GM23248 (cell line): Measurements from ENCODE around the gene IRF1. TPM values are rescaled to one million over a fixed set of nuclear protein-coding genes. Genes with fewer than 3 reads are reported as not detected.
A peak's percentile ranks its signal among the peaks of the same experiment; 100 is the strongest.

Experiments
- DNase-seq: peaks from one replicate; pipeline ENCODE4 v3.0.0-alpha.2; 2015
- H2AFZ ChIP-seq: fragments of 200-600 bp; sonication (generic); 2 replicates; pipeline ENCODE4 v1.6.1; 2016; ENCODE audit warnings: antibody characterized with exemption
- H3F3A ChIP-seq: fragments of 200-600 bp; sonication (generic); 2 replicates; pipeline ENCODE4 v1.6.1; 2016; ENCODE audit warnings: mild to moderate bottlenecking, antibody characterized with exemption, mixed run types; ENCODE audit not compliant: insufficient read depth
- H3K27ac ChIP-seq: fragments of 200-600 bp; sonication (generic); 2 replicates; pipeline ENCODE4 v1.5.1; 2016; ENCODE audit warnings: mild to moderate bottlenecking
- H3K27me3 ChIP-seq: fragments of 200-600 bp; sonication (generic); replicated peaks from 2 replicates; pipeline ENCODE4 v1.6.1; 2016; ENCODE audit warnings: mild to moderate bottlenecking; ENCODE audit not compliant: insufficient read depth
- H3K36me3 ChIP-seq: fragments of 200-600 bp; sonication (generic); 2 replicates; pipeline ENCODE4 v1.6.1; 2016; ENCODE audit warnings: low read depth, mild to moderate bottlenecking
- H3K4me1 ChIP-seq: fragments of 200-600 bp; sonication (generic); 2 replicates; pipeline ENCODE4 v1.6.1; 2016; ENCODE audit warnings: mild to moderate bottlenecking; ENCODE audit not compliant: insufficient read depth
- H3K4me2 ChIP-seq: fragments of 200-600 bp; sonication (generic); one replicate; pipeline ENCODE4 v1.6.1; 2016; ENCODE audit warnings: mild to moderate bottlenecking; ENCODE audit not compliant: unreplicated experiment
- H3K4me3 ChIP-seq: fragments of 200-600 bp; sonication (generic); 2 replicates; pipeline ENCODE4 v1.5.1; 2016; ENCODE audit warnings: mild to moderate bottlenecking
- H3K79me2 ChIP-seq: fragments of 200-600 bp; sonication (generic); 2 replicates; pipeline ENCODE4 v1.6.1; 2016; ENCODE audit warnings: mild to moderate bottlenecking; ENCODE audit not compliant: insufficient read depth
- H3K9ac ChIP-seq: fragments of 200-600 bp; sonication (generic); 2 replicates; pipeline ENCODE4 v1.6.1; 2016; ENCODE audit warnings: mild to moderate bottlenecking
- H3K9me2 ChIP-seq: fragments of 200-600 bp; sonication (generic); 2 replicates; pipeline ENCODE4 v1.6.1; 2016; ENCODE audit warnings: mixed run types, mild to moderate bottlenecking, moderate library complexity; ENCODE audit not compliant: insufficient read depth
- H3K9me3 ChIP-seq: fragments of 200-600 bp; sonication (generic); one replicate; pipeline ENCODE4 v1.6.1; 2017; ENCODE audit warnings: low read depth
- H4K20me1 ChIP-seq: fragments of 200-600 bp; sonication (generic); 2 replicates; pipeline ENCODE4 v1.6.0; 2016; ENCODE audit not compliant: insufficient read depth
- EZH2 ChIP-seq: fragments of 200-600 bp; sonication (generic); IDR thresholded peaks from 2 replicates; pipeline ENCODE4 v1.6.1; 2018; ENCODE audit warnings: antibody characterized with exemption, mild to moderate bottlenecking; ENCODE audit not compliant: insufficient read depth, poor library complexity, severe bottlenecking
- EZH2phosphoT487 ChIP-seq: fragments of 200-600 bp; sonication (generic); IDR thresholded peaks from 2 replicates; pipeline ENCODE4 v1.6.1; 2018; ENCODE audit warnings: antibody characterized with exemption, moderate library complexity, mild to moderate bottlenecking, low read depth; ENCODE audit not compliant: insufficient read depth
- WGBS, 2 experiments: methylation state at CpG; one replicate each; pipeline ENCODE4 v1.1.6; 2015 to 2017; ENCODE audit warnings: low lambda C conversion rate in 2 of 2, low coverage in 1 of 2; ENCODE audit errors: missing lambda C conversion rate in 2 of 2; 5-methylcytosine and 5-hydroxymethylcytosine counted together
- in situ Hi-C: fragments of 300-500 bp; cut with MboI; formaldehyde crosslinking; loops from 2 replicates; pipeline ENCODE4 v1.15.0; 2020
- polyA plus RNA-seq: library from polyadenylated mRNA; unstranded; fragments of >200 nt; fragmentation: Nextera tagmentation; extraction: Ambion mirVana; gene quantifications from 2 replicates; pipeline ENCODE4 v1.2.1, GENCODE V29; 2016
- total RNA-seq: library from RNA; depleted of rRNA; stranded (reverse); fragments of >200 nt; shearing (Covaris generic); gene quantifications from 2 replicates; pipeline ENCODE4 v1.2.3, GENCODE V29; 2014

The IRF1 gene
- total and polyA plus RNA-seq, 2 experiments from 2014 or later = 6.2 to 22.2 TPM

DNA sequence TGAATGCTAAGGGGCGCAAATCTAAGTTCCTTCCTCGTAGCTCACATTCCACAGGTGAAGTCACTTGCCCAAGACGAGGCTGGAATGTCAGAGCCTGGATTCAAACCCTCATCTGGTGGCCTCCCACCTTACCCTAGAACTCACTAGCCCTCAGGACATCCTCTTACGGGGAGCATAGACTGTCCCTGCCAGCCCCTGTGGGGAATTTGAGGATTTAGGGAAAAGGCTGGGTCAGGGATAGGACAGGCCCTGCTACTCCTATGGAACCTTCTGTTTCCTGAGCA lies 45.0 kb downstream of the IRF1 start:
- H3K27me3 ChIP-seq = no peaks in the 10 kb centered on the region
- DNase-seq = no peak
- H3K9me3 ChIP-seq = no peaks in the 10 kb centered on the region
- H3K9ac ChIP-seq = no peak overlapping the region
- H3K4me2 ChIP-seq = no peak overlapping the region
- H3K36me3 ChIP-seq = no peaks in the 10 kb centered on the region
- no peaks in the 10 kb centered on the region for H3K79me2 ChIP-seq
- TF ChIP-seq EZH2 (no peak), EZH2phosphoT487 (no peak)
- in situ Hi-C loops = no loop called here
- no peak overlapping the region for H2AFZ ChIP-seq
- no peak overlapping the region for H3K4me3 ChIP-seq
- H3K4me1 ChIP-seq = peaks cover 8% of the 10 kb centered on the region
- no peak overlapping the region for H3K27ac ChIP-seq
- 0 out of 2 replicates have a peak, but pooled peaks cover 5% of the 10 kb centered on the region for H3F3A ChIP-seq
- H3K9me2 ChIP-seq = no peaks in the 10 kb centered on the region
- 88 to 89% methylated on average over 4 of the region's 4 CpGs for WGBS, 2 experiments
- H4K20me1 ChIP-seq = no peaks in the 10 kb centered on the region

DNA sequence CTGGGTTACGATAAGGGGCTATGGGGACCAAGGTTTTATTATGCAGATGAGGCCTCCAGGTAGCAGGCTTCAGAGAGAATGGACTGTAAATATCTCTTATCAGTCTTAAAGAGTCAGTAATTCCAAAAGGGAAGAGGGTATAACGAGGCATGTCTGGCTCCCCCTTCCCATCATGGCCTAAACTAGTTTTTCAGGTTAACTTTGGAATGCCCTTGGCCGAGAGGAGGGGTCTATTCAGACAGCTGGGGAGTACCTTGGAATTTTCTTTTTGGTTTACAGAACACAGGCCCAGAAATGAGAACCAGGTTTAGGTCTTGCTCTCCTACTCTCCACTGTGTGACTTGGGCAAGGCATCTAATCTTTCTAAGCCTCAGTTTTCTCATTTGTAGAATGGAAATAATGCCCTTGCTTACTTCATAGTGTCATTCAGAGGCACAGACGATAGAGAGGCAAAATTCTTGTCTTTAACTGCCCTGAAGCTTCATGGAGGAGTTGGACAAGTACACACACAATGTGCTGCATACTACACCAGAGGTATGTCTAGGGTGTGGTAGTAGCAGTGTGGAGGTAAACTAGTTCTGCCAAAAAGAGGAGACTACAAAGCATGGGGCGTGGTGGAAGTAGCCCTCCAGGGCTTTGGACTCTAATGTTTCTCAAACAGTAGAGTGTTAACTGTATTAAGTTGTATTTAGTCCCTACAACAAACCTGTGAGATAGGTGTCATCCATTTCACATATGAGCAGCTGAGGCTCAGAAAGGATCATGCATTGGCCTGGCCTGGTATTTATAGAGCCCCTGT lies 45.5 kb downstream of the IRF1 start:
- Histone ChIP-seq H3K4me3 (no peak overlapping the region), H3K79me2 (no peaks in the 10 kb centered on the region), H3K9me3 (no peaks in the 10 kb centered on the region), H3F3A (0 out of 2 replicates have a peak, but pooled peaks cover 5% of the 10 kb centered on the region), H3K4me2 (no peak overlapping the region), H3K9ac (no peak overlapping the region), H3K36me3 (no peaks in the 10 kb centered on the region), H3K4me1 (peaks cover 11% of the 10 kb centered on the region), H4K20me1 (no peaks in the 10 kb centered on the region), H3K9me2 (no peaks in the 10 kb centered on the region), H3K27me3 (no peaks in the 10 kb centered on the region), H2AFZ (no peak overlapping the region), H3K27ac (no peak overlapping the region)
- no peak for TF ChIP-seq EZH2
- no peak for TF ChIP-seq EZH2phosphoT487
- DNase-seq = no peak
- 89 to 92% methylated on average over 5 of the region's 5 CpGs for WGBS, 2 experiments
- in situ Hi-C loops = no loop called here

DNA sequence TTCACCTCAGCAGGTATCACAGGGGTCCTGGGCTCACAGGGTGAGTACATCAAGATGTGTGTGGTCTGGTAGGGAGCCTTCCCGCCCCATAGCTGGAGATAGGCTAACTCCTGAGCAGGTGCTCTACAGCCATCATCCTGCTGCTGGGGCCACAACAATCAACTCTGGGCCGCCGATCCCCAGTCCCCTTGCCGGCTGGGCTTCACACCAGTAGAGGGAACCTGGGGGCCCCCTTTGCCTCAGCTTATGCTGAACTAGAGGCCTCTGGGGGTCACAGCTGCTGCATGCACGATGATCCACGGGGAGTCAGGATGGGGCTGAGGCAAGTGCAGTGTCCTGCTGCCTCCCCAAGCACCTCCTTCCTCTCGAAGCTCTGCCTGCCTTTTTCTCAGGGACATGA lies 46.5 kb downstream of the IRF1 start:
- in situ Hi-C loops = no loop called here
- H3K27ac ChIP-seq = no peak overlapping the region
- peaks cover 20% of the 10 kb centered on the region for H3K4me1 ChIP-seq
- TF ChIP-seq EZH2phosphoT487 (no peak), EZH2 (no peak)
- no peaks in the 10 kb centered on the region for H4K20me1 ChIP-seq
- no peak overlapping the region for H3K4me2 ChIP-seq
- no peaks in the 10 kb centered on the region for H3K79me2 ChIP-seq
- no peak for DNase-seq
- peaks cover 9% of the 10 kb centered on the region for H3F3A ChIP-seq
- no peaks in the 10 kb centered on the region for H3K9me2 ChIP-seq
- H3K27me3 ChIP-seq = no peaks in the 10 kb centered on the region
- WGBS, 2 experiments = 96 to 100% methylated on average over 7 of the region's 7 CpGs
- H3K36me3 ChIP-seq = no peaks in the 10 kb centered on the region
- no peaks in the 10 kb centered on the region for H3K9me3 ChIP-seq
- H2AFZ ChIP-seq = no peak overlapping the region
- H3K9ac ChIP-seq = no peak overlapping the region
- no peak overlapping the region for H3K4me3 ChIP-seq

DNA sequence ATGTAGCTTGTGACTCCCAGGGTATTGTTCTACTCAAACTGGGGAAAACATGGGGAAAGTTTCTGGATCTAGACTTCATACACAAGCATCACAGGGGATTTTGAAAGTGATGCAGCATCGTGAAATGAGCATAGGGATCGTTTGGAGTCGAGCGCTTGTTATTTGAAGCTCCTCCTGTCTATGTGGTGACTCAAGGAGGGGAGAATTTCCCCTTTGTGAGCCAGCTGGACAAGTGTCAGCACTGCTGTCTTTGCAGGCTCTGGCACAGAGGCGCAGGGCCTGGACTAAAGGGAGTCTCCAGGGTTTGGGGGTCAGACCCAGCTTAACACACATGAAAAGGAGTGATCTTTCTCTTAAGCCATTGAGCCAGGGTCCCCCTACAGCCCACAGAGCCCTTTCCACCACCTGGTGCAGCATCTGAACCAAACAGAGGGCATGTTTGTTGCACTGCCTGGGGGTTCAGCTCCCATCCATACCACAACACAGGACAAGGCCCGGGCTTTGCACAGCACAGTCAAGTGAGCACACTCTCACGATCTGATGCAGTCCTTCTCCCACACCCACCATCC lies 51.0 kb downstream of the IRF1 start:
- H3F3A ChIP-seq = peaks cover 17% of the 10 kb centered on the region
- H3K4me3 ChIP-seq = peak overlapping the region; percentile 51
- peak overlapping the region; percentile 86 for H3K27ac ChIP-seq
- H3K9me3 ChIP-seq = no peaks in the 10 kb centered on the region
- no peaks in the 10 kb centered on the region for H3K27me3 ChIP-seq
- H3K36me3 ChIP-seq = no peaks in the 10 kb centered on the region
- peak overlapping the region; percentile 72 for H3K4me2 ChIP-seq
- peak overlapping the region; percentile 77 for H3K9ac ChIP-seq
- 0 to 1% methylated on average over 7 of the region's 7 CpGs for WGBS, 2 experiments
- H4K20me1 ChIP-seq = no peaks in the 10 kb centered on the region
- in situ Hi-C loops = no loop called here
- no peaks in the 10 kb centered on the region for H3K79me2 ChIP-seq
- no peaks in the 10 kb centered on the region for H3K9me2 ChIP-seq
- DNase-seq = peak; percentile 97
- H2AFZ ChIP-seq = peak overlapping the region; percentile 28; the same call in 1 of the 2 replicates
- TF ChIP-seq EZH2phosphoT487 = no peak
- no peak for TF ChIP-seq EZH2
- H3K4me1 ChIP-seq = peaks cover 35% of the 10 kb centered on the region
